HCT116 (cell line): ENCODE data around the gene IL12A. TPM values are rescaled to one million over a fixed set of nuclear protein-coding genes. Genes with fewer than 3 reads are reported as not detected.

ENCODE experiments used
- ATAC-seq: fragments of 200-7000 bp; cut with Tn5 transposase; 2 replicates; pipeline ENCODE4 v1.9.1; 2020; ENCODE audit warnings: mild to moderate bottlenecking, moderate library complexity
- BruUV-seq: library from RNA; stranded (reverse); fragments of 400-500 nt; replicated peaks from 2 replicates; lab custom pipeline; 2021; lab: Mats Ljungman, UMichigan
- CTCF ChIA-PET: fragments of 300-600 bp; sonication (Branson Sonifier 250); formaldehyde crosslinking; loops from one replicate; lab custom pipeline; 2021; ENCODE audit warnings: antibody characterized with exemption; lab: Charles Lee
- POLR2A ChIA-PET: fragments of 300-600, 350-600 bp; sonication (Branson Sonifier 250); formaldehyde crosslinking; loops from one replicate; lab custom pipeline; 2021; ENCODE audit warnings: antibody characterized with exemption; lab: Charles Lee
- RAD21 ChIA-PET, 2 experiments: fragments of 300-600 bp; sonication (Branson Sonifier 250); formaldehyde crosslinking; loops; one replicate each; lab custom pipeline; 2023; ENCODE audit warnings: low total read pairs in 2 of 2; ENCODE audit not compliant: uncharacterized antibody in 2 of 2, unreplicated experiment in 2 of 2, low non-redundant PET in 1 of 2; lab: Charles Lee
- DNase-seq: peaks from one replicate; pipeline ENCODE4 v3.0.0-alpha.2; 2010; ENCODE audit warnings: low read depth, low spot score
- H2AFZ ChIP-seq: fragments of 200-600 bp; shearing (Covaris generic), sonication (generic); 2 replicates; pipeline ENCODE4 v1.6.1; 2017; ENCODE audit warnings: low read depth, mixed run types, mixed read lengths, antibody characterized with exemption, low read length; ENCODE audit not compliant: poor library complexity, severe bottlenecking
- H3K27ac ChIP-seq: 2 replicates; pipeline ENCODE4 v1.5.1; 2012; ENCODE audit warnings: low read depth, low read length
- H3K27me3 ChIP-seq: fragments of 200-600 bp; sonication (generic); 2 replicates; pipeline ENCODE4 v1.6.1; 2016; ENCODE audit warnings: mixed run types, low read length, mixed read lengths; ENCODE audit not compliant: insufficient read depth
- H3K36me3 ChIP-seq, 2 experiments: fragments of 200-500 bp in 1 of 2; fragments of 200-600 bp in 1 of 2; sonication (Bioruptor generic) in 1 of 2; sonication (generic) in 1 of 2; 2 replicates each; pipeline versions ENCODE4 v1.5.1 to v1.6.1; 2014 to 2016; ENCODE audit warnings: low read length in 2 of 2, inconsistent platforms in 1 of 2, mixed read lengths in 1 of 2, mixed run types in 1 of 2; ENCODE audit not compliant: insufficient read depth in 2 of 2, control insufficient read depth in 1 of 2
- H3K4me1 ChIP-seq, 2 experiments: fragments of 200-600 bp in 1 of 2; sonication (generic) in 1 of 2; 2 replicates each; pipeline versions ENCODE4 v1.5.1 to v1.6.1; 2012 to 2017; ENCODE audit warnings: low read length in 2 of 2, inconsistent platforms in 1 of 2, mild to moderate bottlenecking in 1 of 2, mixed read lengths in 1 of 2, mixed run types in 1 of 2, moderate library complexity in 1 of 2; ENCODE audit not compliant: insufficient read depth in 2 of 2, control insufficient read depth in 1 of 2
- H3K4me2 ChIP-seq: fragments of 200-600 bp; sonication (generic); 2 replicates; pipeline ENCODE4 v1.6.1; 2017; ENCODE audit warnings: mixed run types, low read length, mixed read lengths
- H3K4me3 ChIP-seq, 2 experiments: fragments of 200-600 bp in 1 of 2; sonication (generic) in 1 of 2; replicated peaks in 1 of 2; 2 replicates each; pipeline ENCODE4 v1.5.1; 2011 to 2016; ENCODE audit warnings: low read length in 2 of 2, control low read depth in 1 of 2, low read depth in 1 of 2, mild to moderate bottlenecking in 1 of 2, mixed read lengths in 1 of 2, mixed run types in 1 of 2
- H3K79me2 ChIP-seq: fragments of 200-600 bp; sonication (generic); 2 replicates; pipeline ENCODE4 v1.6.1; 2017; ENCODE audit warnings: mild to moderate bottlenecking, mixed run types, low read length, moderate library complexity, mixed read lengths; ENCODE audit not compliant: insufficient read depth
- H3K9ac ChIP-seq: fragments of 200-600 bp; sonication (generic); 2 replicates; pipeline ENCODE4 v1.6.1; 2016; ENCODE audit warnings: low read length, mixed read lengths
- H3K9me2 ChIP-seq: fragments of 200-600 bp; sonication (generic), shearing (Covaris generic); 2 replicates; pipeline ENCODE4 v1.6.1; 2017; ENCODE audit warnings: mixed run types, mild to moderate bottlenecking, moderate library complexity; ENCODE audit not compliant: insufficient read depth
- H3K9me3 ChIP-seq, 2 experiments: fragments of 200-500 bp in 1 of 2; fragments of 200-600 bp in 1 of 2; sonication (Bioruptor generic) in 1 of 2; sonication (generic) in 1 of 2; 2 replicates each; pipeline ENCODE4 v1.6.1; 2014 to 2017; ENCODE audit warnings: low read length in 2 of 2, mixed read lengths in 2 of 2, inconsistent platforms in 1 of 2, low read depth in 1 of 2, mild to moderate bottlenecking in 1 of 2, mixed run types in 1 of 2, moderate library complexity in 1 of 2; ENCODE audit not compliant: control insufficient read depth in 1 of 2, insufficient read depth in 1 of 2
- H4K20me1 ChIP-seq: fragments of 200-600 bp; sonication (generic), shearing (Covaris generic); 2 replicates; pipeline ENCODE4 v1.6.1; 2017; ENCODE audit warnings: mixed run types, mild to moderate bottlenecking, moderate library complexity; ENCODE audit not compliant: insufficient read depth
- CBX3 ChIP-seq: IDR thresholded peaks from 2 replicates; pipeline ENCODE4 v1.6.1; 2012; ENCODE audit warnings: low read depth
- CEBPB ChIP-seq: IDR thresholded peaks from 2 replicates; pipeline ENCODE4 v1.6.1; 2012; ENCODE audit warnings: low read depth
- CTCF ChIP-seq, 3 experiments: fragments of 200-600 bp in 1 of 3; sonication (generic) in 1 of 3; IDR thresholded peaks in 2 of 3; conservative IDR thresholded peaks in 1 of 3; 2 replicates each; pipeline ENCODE4 v1.5.1; 2012 to 2017; ENCODE audit warnings: low read depth in 2 of 3, low read length in 2 of 3, antibody characterized with exemption in 1 of 3, borderline replicate concordance in 1 of 3, control low read depth in 1 of 3, mild to moderate bottlenecking in 1 of 3, mixed read lengths in 1 of 3, mixed run types in 1 of 3, moderate library complexity in 1 of 3; ENCODE audit not compliant: insufficient read depth in 1 of 3
- EGR1 ChIP-seq: IDR thresholded peaks from 2 replicates; pipeline ENCODE4 v1.6.1; 2012; ENCODE audit warnings: low read depth
- ELF1 ChIP-seq: IDR thresholded peaks from 2 replicates; pipeline ENCODE4 v1.6.1; 2012; ENCODE audit warnings: low read depth, borderline replicate concordance
- EZH2phosphoT487 ChIP-seq: fragments of 200-600 bp; IDR thresholded peaks from 2 replicates; pipeline ENCODE4 v1.6.1; 2018; ENCODE audit warnings: antibody characterized with exemption, borderline replicate concordance
- FOSL1 ChIP-seq: IDR thresholded peaks from 2 replicates; pipeline ENCODE4 v1.6.1; 2012; ENCODE audit warnings: low read depth
- JUND ChIP-seq: IDR thresholded peaks from 2 replicates; pipeline ENCODE4 v1.6.1; 2012
- POLR2A ChIP-seq: IDR thresholded peaks from 2 replicates; pipeline ENCODE4 v1.7.0; 2011; ENCODE audit warnings: borderline replicate concordance; ENCODE audit not compliant: insufficient read depth, insufficient read length; ENCODE audit errors: extremely low read depth
- RAD21 ChIP-seq: IDR thresholded peaks from 2 replicates; pipeline ENCODE4 v1.6.1; 2012; ENCODE audit warnings: low read depth, mild to moderate bottlenecking
- SIN3A ChIP-seq: IDR thresholded peaks from 2 replicates; pipeline ENCODE4 v1.6.1; 2012; ENCODE audit warnings: low read depth
- SP1 ChIP-seq: IDR thresholded peaks from 2 replicates; pipeline ENCODE4 v1.6.1; 2012; ENCODE audit warnings: low read depth
- SRF ChIP-seq: IDR thresholded peaks from 2 replicates; pipeline ENCODE4 v1.6.1; 2012; ENCODE audit warnings: low read depth
- TCF7L2 ChIP-seq: IDR thresholded peaks from 2 replicates; pipeline ENCODE4 v1.7.0; 2011; ENCODE audit warnings: borderline replicate concordance, inconsistent platforms; ENCODE audit not compliant: insufficient read depth, insufficient read length; ENCODE audit errors: extremely low read depth
- YY1 ChIP-seq: IDR thresholded peaks from 2 replicates; pipeline ENCODE4 v1.6.1; 2011; ENCODE audit warnings: low read length, low read depth, moderate library complexity, mild to moderate bottlenecking; ENCODE audit not compliant: insufficient replicate concordance; ENCODE audit errors: extremely low read depth
- ZBTB33 ChIP-seq: IDR thresholded peaks from 2 replicates; pipeline ENCODE4 v1.6.1; 2011; ENCODE audit warnings: mild to moderate bottlenecking, low read length, moderate library complexity; ENCODE audit not compliant: insufficient replicate concordance; ENCODE audit errors: extremely low read depth
- ZNF274 ChIP-seq: fragments of 200-500 bp; sonication (Bioruptor generic); IDR thresholded peaks from 2 replicates; pipeline ENCODE4 v1.6.1; 2014; ENCODE audit warnings: mild to moderate bottlenecking, low read depth, low read length, inconsistent platforms
- intact Hi-C: fragments of 100-400 bp; cut with micrococcal nuclease; formaldehyde crosslinking; loops from 2 replicates; pipeline ENCODE4 v1.10.0; 2022
- total RNA-seq: library from RNA; stranded (reverse); gene quantifications from one replicate; pipeline ENCODE4 v1.2.1, GENCODE V29; 2021; ENCODE audit not compliant: unreplicated experiment
- TF ChIP-seq, protein P1 (sequence below): IDR thresholded peaks from 2 replicates; pipeline ENCODE4 v1.6.1; 2012
- TF ChIP-seq, protein P2 (sequence below): IDR thresholded peaks from 2 replicates; pipeline ENCODE4 v1.6.1; 2012

Gene IL12A
- total RNA-seq, 1 experiment from 2014 or later: 2.8 TPM

DNA sequence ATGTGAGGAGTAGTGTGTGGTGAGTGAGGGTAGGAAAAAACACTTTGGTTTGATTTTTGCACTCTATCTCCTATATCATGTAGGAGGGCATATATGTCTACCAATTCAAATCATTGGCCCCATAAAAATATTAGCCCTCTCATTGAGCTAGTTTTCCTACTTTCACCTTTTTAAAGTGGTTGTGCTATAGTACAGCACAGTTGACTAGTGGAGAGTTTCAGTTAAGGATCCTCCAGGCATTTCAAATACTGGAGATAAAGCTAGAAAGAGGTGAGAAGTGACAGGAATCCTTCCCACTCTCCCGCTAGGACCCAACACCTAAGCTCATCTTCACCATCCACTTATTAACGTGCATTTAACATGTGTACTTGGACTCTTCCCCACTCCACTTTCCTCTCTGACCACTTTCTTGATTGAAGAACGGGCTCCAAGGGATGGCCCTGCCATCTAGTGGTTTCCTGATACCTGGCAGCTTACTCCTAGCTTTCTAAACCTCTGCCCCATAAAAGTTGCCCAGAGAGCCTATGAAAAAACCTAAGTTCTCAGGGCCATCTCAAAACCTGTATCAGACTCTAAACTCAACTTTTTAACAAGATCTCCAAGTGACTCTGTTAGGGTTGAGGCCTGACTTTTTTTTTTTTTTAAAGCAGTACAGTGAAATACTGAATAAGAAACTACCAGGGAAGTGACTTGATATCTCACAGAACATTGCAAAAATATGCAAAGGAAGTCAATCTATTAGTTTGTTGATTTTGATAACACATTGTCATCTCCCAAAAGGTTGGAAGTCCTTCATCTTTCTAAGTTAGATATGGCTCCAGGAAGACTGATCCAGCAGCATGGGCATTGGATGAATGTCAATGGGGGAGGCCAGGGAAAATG is 17.9 kb downstream of the IL12A start:
- Histone ChIP-seq H3K9me3 (no peaks in the 10 kb centered on the region), H3K4me3 (no peak overlapping the region), H3K27me3 (no peaks in the 10 kb centered on the region), H3K27ac (no peak overlapping the region), H2AFZ (peak overlapping the region; percentile 50), H3K4me2 (0 out of 2 replicates have a peak overlapping the region, but pooled peaks have one; percentile 1), H4K20me1 (no peaks in the 10 kb centered on the region), H3K4me1 (peaks cover 0 to 3% of the 10 kb centered on the region in 2 experiments; a peak in 2 of 4 replicates), H3K36me3 (no peaks in the 10 kb centered on the region), H3K9ac (no peak overlapping the region), H3K9me2 (no peaks in the 10 kb centered on the region), H3K79me2 (no peaks in the 10 kb centered on the region)
- intact Hi-C loops: loop anchor here (1.0 to 10.0 kb wide), 5 partner anchors 122 to 1162 kb away; no protein-coding TSS in a partner anchor
- BruUV-seq: no TSS peak
- TF ChIP-seq CBX3: no peak
- no peak for TF ChIP-seq CEBPB
- TF ChIP-seq SRF: no peak
- TF ChIP-seq YY1: peak; percentile 32
- TF ChIP-seq ELF1: no peak
- no peak for TF ChIP-seq EZH2phosphoT487
- no peak for TF ChIP-seq SIN3A
- no peak for TF ChIP-seq ZNF274
- TF ChIP-seq, protein P1, sequence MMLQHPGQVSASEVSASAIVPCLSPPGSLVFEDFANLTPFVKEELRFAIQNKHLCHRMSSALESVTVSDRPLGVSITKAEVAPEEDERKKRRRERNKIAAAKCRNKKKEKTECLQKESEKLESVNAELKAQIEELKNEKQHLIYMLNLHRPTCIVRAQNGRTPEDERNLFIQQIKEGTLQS: no peak
- TF ChIP-seq FOSL1: no peak
- TF ChIP-seq RAD21: peak; percentile 92
- TF ChIP-seq JUND: no peak
- TF ChIP-seq, protein P2, sequence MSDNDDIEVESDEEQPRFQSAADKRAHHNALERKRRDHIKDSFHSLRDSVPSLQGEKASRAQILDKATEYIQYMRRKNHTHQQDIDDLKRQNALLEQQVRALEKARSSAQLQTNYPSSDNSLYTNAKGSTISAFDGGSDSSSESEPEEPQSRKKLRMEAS: no peak
- no peak for TF ChIP-seq SP1
- no peak for TF ChIP-seq ZBTB33
- no peak for TF ChIP-seq EGR1
- TF ChIP-seq TCF7L2: no peak
- TF ChIP-seq CTCF (IDR thresholded peaks at IDR 0.05 in 2 of 3, conservative IDR thresholded peaks at IDR 0.05 in 1 of 3; ENCODE audit: borderline replicate concordance in 1 of 3, insufficient read depth in 1 of 3, low read depth in 2 of 3, low read length in 2 of 3): peak; percentile 84 to 93 (median 90)
- TF ChIP-seq POLR2A: no peak
- POLR2A ChIA-PET: interaction anchor here (0.8 to 1.3 kb wide), 5 partner anchors 11 to 177 kb away, joined by 3 read pairs; no protein-coding TSS in a partner anchor
- CTCF ChIA-PET: interaction anchor here (0.9 to 6.1 kb wide), 26 partner anchors 8 to 746 kb away, joined by 3 to 154 read pairs (median 5); partner anchors contain the start of genes IL12A and TRIM59
- ATAC-seq (peak; percentile 90), DNase-seq (peak; percentile 73)
- RAD21 ChIA-PET: interaction anchor here (0.6 to 1.9 kb wide), 7 partner anchors 18 to 188 kb away, joined by 3 to 6 read pairs (median 4); partner anchors contain the start of genes IL12A (in 1 of the 2) and SCHIP1 (in 1 of the 2)
